IMR-90 (cell line): ENCODE data around the gene PLCB4. TPM values are rescaled to one million over a fixed set of nuclear protein-coding genes. Genes with fewer than 3 reads are reported as not detected.

Experiments
- ATAC-seq: fragments of 200-7000 bp; cut with Tn5 transposase; 2 replicates; pipeline ENCODE4 v1.9.1; 2020; ENCODE audit warnings: low read depth, mild to moderate bottlenecking, moderate library complexity
- BruUV-seq: library from RNA; stranded (reverse); fragments of 400-500 nt; replicated peaks from 2 replicates; lab custom pipeline; 2021; lab: Mats Ljungman, UMichigan
- CTCF ChIA-PET: fragments of 300-600 bp; formaldehyde crosslinking; extraction: SDS; loops from one replicate; lab custom pipeline; 2021; ENCODE audit warnings: antibody characterized with exemption; lab: Yijun Ruan, JAX
- POLR2A ChIA-PET: fragments of 300-600 bp; sonication (Branson Sonifier 250); formaldehyde crosslinking; loops from one replicate; lab custom pipeline; 2022; ENCODE audit warnings: antibody characterized with exemption; ENCODE audit not compliant: unreplicated experiment; lab: Charles Lee
- DNase-seq: peaks from one replicate; pipeline ENCODE4 v3.0.0; 2013
- H2AFZ ChIP-seq: replicated peaks from 2 replicates; pipeline ENCODE3; 2013; ENCODE audit warnings: low read length, mild to moderate bottlenecking; ENCODE audit not compliant: poor library complexity
- H2AK5ac ChIP-seq: 2 replicates; pipeline ENCODE4 v1.6.1; 2013; ENCODE audit warnings: low read depth, low read length, inconsistent platforms
- H2AK9ac ChIP-seq: replicated peaks from 2 replicates; pipeline ENCODE3; 2013; ENCODE audit warnings: mild to moderate bottlenecking, low read depth, low read length, moderate library complexity; ENCODE audit not compliant: poor library complexity
- H2BK120ac ChIP-seq: 2 replicates; pipeline ENCODE4 v1.6.1; 2013; ENCODE audit warnings: low read depth, low read length, inconsistent platforms
- H2BK15ac ChIP-seq: 3 replicates; pipeline ENCODE4 v1.6.1; 2013; ENCODE audit warnings: low read depth, low read length, inconsistent platforms
- H2BK20ac ChIP-seq: 2 replicates; pipeline ENCODE4 v1.6.1; 2013; ENCODE audit warnings: low read depth, mild to moderate bottlenecking, inconsistent platforms, low read length, moderate library complexity
- H2BK5ac ChIP-seq: 2 replicates; pipeline ENCODE4 v1.6.1; 2013; ENCODE audit warnings: mild to moderate bottlenecking, low read depth, low read length, inconsistent platforms; ENCODE audit not compliant: poor library complexity, severe bottlenecking
- H3K14ac ChIP-seq: replicated peaks from 2 replicates; pipeline ENCODE4 v1.6.1; 2013; ENCODE audit warnings: low read depth, low read length, inconsistent platforms
- H3K18ac ChIP-seq: 2 replicates; pipeline ENCODE4 v1.6.1; 2013; ENCODE audit warnings: low read depth, low read length, control low read depth
- H3K23ac ChIP-seq: 2 replicates; pipeline ENCODE4 v1.6.1; 2013; ENCODE audit warnings: low read depth, low read length, inconsistent platforms
- H3K27ac ChIP-seq: 2 replicates; pipeline ENCODE4 v1.5.1; 2013; ENCODE audit warnings: mild to moderate bottlenecking, control low read depth, low read length; ENCODE audit not compliant: insufficient read depth
- H3K27me3 ChIP-seq: 2 replicates; pipeline ENCODE4 v1.6.1; 2013; ENCODE audit warnings: low read length; ENCODE audit not compliant: control insufficient read depth, insufficient read depth
- H3K36me3 ChIP-seq: 2 replicates; pipeline ENCODE4 v1.6.1; 2013; ENCODE audit warnings: low read length, mixed read lengths; ENCODE audit not compliant: control insufficient read depth, insufficient read depth
- H3K4ac ChIP-seq: 2 replicates; pipeline ENCODE4 v1.6.1; 2013; ENCODE audit warnings: low read depth, low read length, inconsistent platforms
- H3K4me1 ChIP-seq: 2 replicates; pipeline ENCODE4 v1.6.1; 2013; ENCODE audit warnings: low read length, mixed read lengths; ENCODE audit not compliant: control insufficient read depth, insufficient read depth
- H3K4me2 ChIP-seq: 2 replicates; pipeline ENCODE4 v1.6.1; 2013; ENCODE audit warnings: low read depth, mild to moderate bottlenecking, control low read depth, low read length, moderate library complexity
- H3K4me3 ChIP-seq: 2 replicates; pipeline ENCODE4 v1.5.1; 2013; ENCODE audit warnings: low read depth, mild to moderate bottlenecking, control low read depth, low read length, moderate library complexity; ENCODE audit not compliant: insufficient read depth
- H3K56ac ChIP-seq: 2 replicates; pipeline ENCODE4 v1.6.1; 2013; ENCODE audit warnings: low read length, inconsistent platforms; ENCODE audit not compliant: insufficient read depth; ENCODE audit errors: extremely low read depth
- H3K79me1 ChIP-seq, 2 experiments: 2 replicates each; pipeline ENCODE4 v1.6.1; 2013; ENCODE audit warnings: low read length in 2 of 2, inconsistent platforms in 1 of 2, low read depth in 1 of 2
- H3K9ac ChIP-seq: 2 replicates; pipeline ENCODE4 v1.6.1; 2013; ENCODE audit warnings: low read depth, low read length, control low read depth
- H3K9me1 ChIP-seq: 2 replicates; pipeline ENCODE4 v1.6.1; 2013; ENCODE audit warnings: low read length, inconsistent platforms; ENCODE audit not compliant: insufficient read depth
- H3K9me3 ChIP-seq: 2 replicates; pipeline ENCODE4 v1.6.1; 2013; ENCODE audit warnings: low read length; ENCODE audit not compliant: control insufficient read depth, insufficient read depth
- H4K20me1 ChIP-seq: 2 replicates; pipeline ENCODE4 v1.6.1; 2013; ENCODE audit warnings: low read length, inconsistent platforms; ENCODE audit not compliant: insufficient read depth
- H4K5ac ChIP-seq: 2 replicates; pipeline ENCODE4 v1.6.1; 2013; ENCODE audit warnings: mild to moderate bottlenecking, low read depth, low read length, control low read depth
- H4K8ac ChIP-seq, 2 experiments: 2 replicates each; pipeline ENCODE4 v1.6.1; 2013; ENCODE audit warnings: low read depth in 2 of 2, low read length in 2 of 2, control low read depth in 1 of 2, inconsistent platforms in 1 of 2
- H4K91ac ChIP-seq: 2 replicates; pipeline ENCODE4 v1.6.1; 2013; ENCODE audit warnings: low read depth, low read length, inconsistent platforms; ENCODE audit not compliant: insufficient read depth
- CEBPB ChIP-seq: IDR thresholded peaks from 2 replicates; pipeline ENCODE4 v1.6.1; 2012; ENCODE audit warnings: low read depth, low read length, improper control_type of control experiment
- CHD1 ChIP-seq: IDR thresholded peaks from 2 replicates; pipeline ENCODE4 v1.6.1; 2012; ENCODE audit warnings: low read depth, low read length, improper control_type of control experiment
- MAFK ChIP-seq: IDR thresholded peaks from 2 replicates; pipeline ENCODE4 v1.6.1; 2012; ENCODE audit warnings: low read depth, low read length, improper control_type of control experiment
- MAZ ChIP-seq: IDR thresholded peaks from 2 replicates; pipeline ENCODE4 v1.6.1; 2012; ENCODE audit warnings: low read depth, mild to moderate bottlenecking, low read length, improper control_type of control experiment, moderate library complexity, borderline replicate concordance
- MXI1 ChIP-seq: IDR thresholded peaks from 2 replicates; pipeline ENCODE4 v1.6.1; 2012; ENCODE audit warnings: low read depth, mild to moderate bottlenecking, low read length, moderate library complexity, borderline replicate concordance
- NFE2L2 ChIP-seq: fragments of 150-350 bp; IDR thresholded peaks from 2 replicates; pipeline ENCODE4 v1.6.1; 2016; ENCODE audit warnings: low read depth, mild to moderate bottlenecking, low read length
- RAD21 ChIP-seq: IDR thresholded peaks from 2 replicates; pipeline ENCODE4 v1.6.1; 2012; ENCODE audit warnings: low read length, improper control_type of control experiment
- SMC3 ChIP-seq: fragments of 150-350 bp; IDR thresholded peaks from 2 replicates; pipeline ENCODE4 v1.6.1; 2016; ENCODE audit warnings: low read depth, mild to moderate bottlenecking, antibody characterized with exemption, low read length, moderate library complexity
- WGBS, 2 experiments: methylation state at CpG; one replicate each; pipeline versions ENCODE4 v1.1.5 to v1.1.7; 2013; ENCODE audit warnings: missing lambda C conversion rate in 2 of 2; ENCODE audit not compliant: insufficient read length in 1 of 2; ENCODE audit errors: extremely low coverage in 2 of 2; 5-methylcytosine and 5-hydroxymethylcytosine counted together
- dilution Hi-C: fragments of 300-500 bp; cut with HindIII; formaldehyde crosslinking; loops from one replicate; pipeline ENCODE4 v1.14.3; 2018; ENCODE audit warnings: low sequenced_read_pairs; ENCODE audit not compliant: unreplicated experiment
- in situ Hi-C: fragments of 300-500 bp; cut with MboI; formaldehyde crosslinking; loops from 3 replicates; pipeline ENCODE4 v1.14.3; 2019; ENCODE audit warnings: low sequenced_read_pairs, inconsistent platforms, mixed read lengths
- intact Hi-C: fragments of 100-400 bp; cut with micrococcal nuclease; formaldehyde crosslinking; loops from 2 replicates; pipeline ENCODE4 v1.10.0; 2022
- polyA plus RNA-seq, 3 experiments: library from polyadenylated mRNA; depleted of rRNA; stranded (reverse); fragments of >200 nt; gene quantifications; 2 replicates each; pipeline ENCODE4 v1.2.3, GENCODE V29; 2012; ENCODE audit warnings: low replicate concordance in 1 of 3
- total RNA-seq: library from RNA; depleted of rRNA; stranded (reverse); fragments of >200 nt; gene quantifications from 2 replicates; pipeline ENCODE4 v1.2.3, GENCODE V29; 2012
- TF ChIP-seq, protein P1 (sequence below): fragments of 150-350 bp; IDR thresholded peaks from 2 replicates; pipeline ENCODE4 v1.6.1; 2017; ENCODE audit warnings: mild to moderate bottlenecking, antibody characterized with exemption, low read length, low read depth

PLCB4 gene
- total and polyA plus RNA-seq, 2 of the 4 experiments (the other 2 are of a cell fraction) = 12.5 to 24.0 TPM

DNA sequence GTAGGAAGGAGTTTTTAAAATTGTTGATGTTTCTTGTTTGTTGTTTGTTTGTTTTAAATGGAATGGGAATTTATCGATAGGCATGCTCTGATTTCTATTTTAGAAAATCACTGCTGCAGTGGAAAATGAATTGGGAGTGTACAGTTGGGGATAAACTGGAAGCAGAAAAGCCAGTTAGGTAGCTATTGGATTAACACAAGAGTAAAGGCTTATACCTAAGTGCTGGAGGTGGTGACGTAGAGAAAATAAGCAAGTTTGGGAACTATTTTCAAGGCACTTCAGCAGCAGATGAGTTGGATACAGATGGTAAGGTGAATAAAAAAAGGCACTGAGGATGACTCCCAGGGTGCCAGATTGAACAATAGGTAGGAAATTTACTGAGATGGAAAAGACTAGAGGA lies 164.9 kb downstream of the PLCB4 start:
- Histone ChIP-seq H2BK120ac (no peak overlapping the region), H3K27ac (no peak overlapping the region), H4K5ac (no peak overlapping the region), H2BK15ac (no peak overlapping the region), H3K9me3 (no peaks in the 10 kb centered on the region), H3K9me1 (peaks cover 6% of the 10 kb centered on the region), H3K36me3 (no peaks in the 10 kb centered on the region; the same call in 1 of the 2 replicates), H4K20me1 (peaks cover 9% of the 10 kb centered on the region; the same call in 1 of the 2 replicates), H3K79me1 (peaks cover 29 to 69% of the 10 kb centered on the region in 2 experiments), H3K18ac (no peak overlapping the region), H4K91ac (no peak overlapping the region), H2AK5ac (no peak overlapping the region), H3K14ac (no peak overlapping the region), H2BK5ac (no peak overlapping the region), H2AFZ (no peak overlapping the region), H3K27me3 (no peaks in the 10 kb centered on the region), H3K23ac (no peak overlapping the region), H3K9ac (no peak overlapping the region), H3K4me3 (no peak overlapping the region), H3K56ac (no peak overlapping the region), H4K8ac (no peak overlapping the region), H2AK9ac (no peak overlapping the region), H3K4me2 (no peak overlapping the region), H3K4ac (no peak overlapping the region), H2BK20ac (no peak overlapping the region), H3K4me1 (peaks cover under 1% of the 10 kb centered on the region; the same call in 1 of the 2 replicates)
- BruUV-seq = no TSS peak
- POLR2A ChIA-PET = no interaction called here
- TF ChIP-seq RAD21 (no peak), SMC3 (no peak), MXI1 (no peak), MAZ (no peak), CEBPB (no peak), MAFK (no peak), CHD1 (no peak), NFE2L2 (no peak)
- TF ChIP-seq, protein P1, sequence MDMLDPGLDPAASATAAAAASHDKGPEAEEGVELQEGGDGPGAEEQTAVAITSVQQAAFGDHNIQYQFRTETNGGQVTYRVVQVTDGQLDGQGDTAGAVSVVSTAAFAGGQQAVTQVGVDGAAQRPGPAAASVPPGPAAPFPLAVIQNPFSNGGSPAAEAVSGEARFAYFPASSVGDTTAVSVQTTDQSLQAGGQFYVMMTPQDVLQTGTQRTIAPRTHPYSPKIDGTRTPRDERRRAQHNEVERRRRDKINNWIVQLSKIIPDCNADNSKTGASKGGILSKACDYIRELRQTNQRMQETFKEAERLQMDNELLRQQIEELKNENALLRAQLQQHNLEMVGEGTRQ = no peak
- intact Hi-C loops (no loop called here), dilution Hi-C loops (no loop called here), in situ Hi-C loops (no loop called here)
- DNase-seq = no peak
- ATAC-seq = no peak
- 100% methylated on average over 1 to 2 of the region's 2 CpGs for WGBS, 2 experiments
- CTCF ChIA-PET = no interaction called here
